HG03571 (cell line): Measurements from ENCODE around the gene HHIPL2.
"Not testable (repeated sequence)": the region's sequence is repeated elsewhere in the genome, so short reads cannot be mapped to it uniquely, and the experiment has no call there.

Experiments
- ATAC-seq: cut with Tn5 transposase; IDR thresholded peaks from one replicate; pipeline ENCODE4 v1.9.1; 2021; ENCODE audit not compliant: unreplicated experiment

The HHIPL2 gene

DNA sequence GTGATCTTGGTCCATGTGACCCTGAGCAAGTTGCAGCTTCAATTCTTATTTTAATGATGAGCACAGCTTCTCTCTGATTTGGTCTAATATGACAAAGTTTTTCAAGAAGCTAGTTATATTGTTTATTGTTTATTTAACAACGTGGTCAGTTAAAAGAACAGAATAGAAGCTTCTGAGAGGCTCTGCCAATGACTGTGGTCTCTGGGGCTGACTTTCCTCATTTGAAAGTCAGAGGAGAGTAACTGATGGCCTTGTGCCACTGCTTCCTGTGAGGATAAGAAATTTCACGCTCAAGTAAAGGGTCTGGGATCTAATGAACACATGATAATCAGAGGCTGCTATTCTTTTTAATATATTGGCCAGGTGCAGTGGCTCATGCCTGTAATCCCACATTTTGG lies 7.3 kb downstream of the HHIPL2 start:
- ATAC-seq, result no peak

DNA sequence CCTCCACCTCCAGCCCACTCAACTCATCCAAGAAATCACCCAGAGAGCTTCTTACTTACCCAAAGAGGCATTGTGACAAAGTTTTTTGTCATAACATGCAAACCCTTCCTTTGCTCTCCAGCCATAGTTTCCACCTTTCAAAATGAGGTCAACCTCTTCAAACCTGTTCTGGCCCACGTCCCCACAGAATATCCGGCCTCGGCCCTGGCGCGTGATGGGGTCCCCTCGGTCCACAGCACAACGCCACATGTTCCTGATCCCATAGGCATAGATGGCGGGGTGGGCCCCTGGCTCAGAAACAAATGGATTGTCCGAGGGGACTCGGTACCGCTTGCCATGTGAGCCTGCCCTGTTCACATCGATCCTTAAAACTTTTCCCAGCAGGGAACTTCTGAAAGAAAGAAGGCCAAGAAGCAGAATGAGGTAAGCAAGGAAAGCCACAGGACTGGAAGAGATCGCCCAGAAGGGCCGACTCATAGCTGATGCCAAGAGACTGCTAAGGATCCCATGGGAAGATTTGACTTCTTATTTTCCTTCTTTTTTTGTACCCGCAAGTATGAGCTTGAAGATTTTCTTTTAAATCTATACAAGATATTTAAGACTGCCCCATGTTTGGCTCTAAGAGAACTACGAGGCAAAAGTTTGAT lies 7.8 kb downstream of the HHIPL2 start:
- no peak for ATAC-seq

GRCh38 chr1:222535455-222535854 lies 12.4 kb downstream of the HHIPL2 start:
- no peak for ATAC-seq

GRCh38 chr1:222530852-222531251 lies 17.1 kb downstream of the HHIPL2 start:
- no peak for ATAC-seq

DNA sequence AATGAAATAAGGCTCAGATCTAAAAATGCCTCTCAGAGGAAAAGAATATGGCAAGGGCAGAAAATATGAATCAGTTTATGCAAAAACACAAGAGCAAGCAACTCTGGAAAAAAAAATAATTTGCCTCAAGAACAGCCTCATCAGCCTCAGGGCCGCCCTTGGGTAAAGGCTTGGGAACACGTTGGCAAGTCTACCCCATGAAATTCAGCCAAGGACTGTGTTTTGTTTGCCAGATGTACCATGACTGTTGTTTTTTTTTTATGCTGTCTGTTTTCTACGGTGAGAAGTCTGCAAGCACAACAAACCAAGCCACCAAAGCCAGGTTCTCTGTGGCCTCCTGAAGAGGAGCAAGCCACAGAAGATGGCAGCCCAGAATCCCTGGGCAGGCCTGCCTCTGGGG lies 18.0 kb downstream of the HHIPL2 start:
- ATAC-seq, result no peak

GRCh38 chr1:222529181-222529580 lies 18.7 kb downstream of the HHIPL2 start:
- ATAC-seq, result no peak

GRCh38 chr1:222525951-222526350 lies 22.0 kb downstream of the HHIPL2 start:
- no peak for ATAC-seq

DNA sequence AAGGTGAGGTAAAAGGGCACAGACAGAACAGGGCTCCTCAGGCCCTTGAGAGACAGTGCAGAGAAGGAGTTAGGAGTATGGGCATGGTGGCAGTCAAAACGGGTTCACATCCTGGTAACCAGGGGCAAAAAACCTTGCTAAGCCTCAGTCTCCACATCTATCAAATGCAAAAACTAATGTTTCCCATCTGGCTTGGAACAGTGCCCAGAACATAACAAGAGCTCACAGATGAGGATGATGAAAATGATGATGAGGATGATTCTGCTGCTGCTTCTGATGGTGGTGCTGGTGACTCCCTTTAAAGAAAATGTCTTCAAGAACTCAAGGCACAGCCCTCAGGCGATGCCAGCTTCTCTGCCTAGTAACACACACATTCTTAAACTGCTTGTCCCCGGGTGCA lies 24.1 kb downstream of the HHIPL2 start:
- ATAC-seq, result no peak

GRCh38 chr1:222522105-222522915 lies 25.6 kb downstream of the HHIPL2 start:
- no peak for ATAC-seq

DNA sequence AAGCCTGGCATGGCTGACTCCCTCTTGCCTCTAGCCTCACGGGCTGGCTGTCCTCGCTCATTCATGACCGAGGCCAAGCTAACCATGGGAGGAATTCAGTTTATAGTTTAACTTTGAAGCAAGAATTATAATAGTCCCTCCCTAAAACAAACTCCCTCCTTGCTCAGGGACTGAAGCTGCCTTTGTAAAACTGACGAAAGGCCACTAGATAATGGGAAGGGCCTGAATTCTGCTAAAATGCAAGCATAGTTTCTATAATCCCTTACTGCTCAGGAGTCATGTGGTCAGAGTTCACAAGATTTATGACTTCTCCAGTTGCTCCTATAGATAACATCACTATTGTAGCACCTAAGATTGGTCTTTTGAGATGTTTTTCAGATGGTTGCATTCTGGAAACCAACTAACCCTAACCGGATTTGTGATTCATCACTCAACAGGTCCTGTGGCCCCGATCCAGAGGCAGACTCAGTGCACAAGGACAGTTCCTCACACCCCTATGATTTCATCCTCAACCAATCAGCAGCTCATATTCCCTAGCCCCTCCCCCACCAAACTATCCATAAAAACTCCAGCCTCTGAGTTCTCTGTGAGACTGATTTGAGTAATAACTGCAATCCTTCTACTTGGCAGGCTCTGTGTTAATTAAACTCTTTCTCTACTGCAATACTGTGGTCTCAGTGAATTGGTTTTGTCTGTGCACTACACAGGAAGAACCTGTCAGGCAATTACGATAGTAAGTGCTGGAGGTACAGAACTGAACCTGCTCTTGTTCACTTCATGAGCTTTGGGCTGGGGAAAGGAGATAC lies 26.4 kb downstream of the HHIPL2 start:
- ATAC-seq, result no peak

GRCh38 chr1:222489496-222489895 lies 58.4 kb downstream of the HHIPL2 start:
- ATAC-seq, result not testable (repeated sequence)

GRCh38 chr1:222487774-222488173 lies 60.1 kb downstream of the HHIPL2 start:
- not testable (repeated sequence) for ATAC-seq

DNA sequence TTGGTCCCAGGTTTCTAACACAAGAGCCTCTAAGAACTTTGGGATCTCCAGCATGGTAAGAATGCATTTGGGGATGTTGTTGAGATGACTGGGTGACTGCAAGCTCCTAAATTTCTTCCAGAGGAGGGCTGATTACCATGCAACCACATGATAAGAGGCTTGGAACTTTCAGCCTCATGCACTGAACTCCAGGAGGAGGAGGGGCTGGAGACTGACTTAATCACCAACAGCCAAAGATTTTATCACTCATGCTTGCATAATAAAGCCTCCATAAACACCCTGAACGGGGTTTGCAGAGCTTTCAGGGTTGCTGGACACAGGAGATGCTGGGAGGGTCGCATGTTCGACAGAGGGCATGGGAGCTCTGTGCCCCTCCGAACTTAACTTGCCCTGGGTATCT lies 63.9 kb downstream of the HHIPL2 start:
- ATAC-seq, result not testable (repeated sequence)

DNA sequence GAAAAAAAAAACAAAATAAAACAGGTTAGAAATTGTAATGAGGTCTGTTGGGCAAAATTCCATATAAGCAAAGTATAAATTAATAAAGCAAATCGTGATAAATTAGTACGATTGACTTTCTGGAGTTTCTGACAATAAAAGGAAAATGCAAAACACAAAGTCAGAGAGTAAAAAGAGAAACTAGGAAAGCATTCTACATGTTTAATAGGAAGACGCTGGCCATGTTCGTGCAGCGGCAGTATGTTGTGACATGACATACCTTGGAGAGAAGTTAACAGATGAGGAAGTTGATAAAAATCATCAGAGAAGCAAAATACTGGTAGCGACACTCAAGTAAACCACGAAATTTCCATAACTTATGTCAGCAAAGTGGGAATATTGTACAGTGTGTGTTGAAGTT lies 68.3 kb downstream of the HHIPL2 start:
- ATAC-seq, result not testable (repeated sequence)

GRCh38 chr1:222476436-222476835 lies 71.5 kb downstream of the HHIPL2 start:
- ATAC-seq, result not testable (repeated sequence)

GRCh38 chr1:222473717-222474116 lies 74.2 kb downstream of the HHIPL2 start:
- ATAC-seq, result not testable (repeated sequence)

DNA sequence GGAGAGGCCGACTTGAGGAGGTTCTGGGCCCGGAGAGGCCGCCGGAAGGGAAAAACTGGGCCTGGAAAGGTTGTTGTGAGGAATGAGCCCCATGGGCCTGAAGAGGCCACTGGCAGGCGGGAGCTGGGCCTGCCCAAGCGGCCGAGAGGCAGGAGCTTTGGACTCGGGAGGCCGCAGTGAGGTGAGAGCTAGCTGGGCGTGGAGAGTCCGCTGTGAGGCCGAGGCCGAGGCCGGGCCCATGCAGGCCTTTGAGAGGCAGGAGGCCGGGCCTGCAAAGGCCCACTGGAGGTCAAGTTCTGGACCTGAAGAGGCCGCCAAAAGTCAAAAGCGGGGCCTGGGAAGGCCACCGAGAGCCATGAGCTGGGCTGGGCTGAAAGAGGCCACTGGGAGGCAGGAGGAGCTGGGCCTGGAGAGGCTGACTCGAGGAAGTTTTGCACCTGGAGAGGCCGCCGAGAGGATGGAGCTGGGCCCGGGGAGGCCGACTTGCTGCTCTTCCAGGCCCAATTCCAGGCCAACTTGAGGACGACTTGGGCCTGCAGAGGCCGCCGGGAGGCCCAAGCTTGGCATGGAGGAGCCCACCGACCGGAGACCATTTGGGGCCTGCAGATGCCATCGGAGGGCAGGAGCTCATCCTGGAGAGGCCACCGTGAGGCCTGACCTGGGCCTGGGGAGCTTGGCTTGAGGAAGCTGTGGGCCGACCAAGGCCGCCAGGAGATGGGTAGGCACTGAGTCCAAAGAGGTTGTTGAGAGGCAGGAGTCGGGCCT lies 74.9 kb downstream of the HHIPL2 start:
- ATAC-seq, result not testable (repeated sequence)
